GM12878 (cell line): Measurements from ENCODE around the gene ELMO2.

Experiments used
- POLR2AphosphoS5 ChIP-seq: IDR thresholded peaks from 2 replicates; pipeline ENCODE4 v1.6.1; 2011; ENCODE audit warnings: mild to moderate bottlenecking, low read length, inconsistent platforms
- SRF ChIP-seq, 2 experiments: IDR thresholded peaks; 2 replicates each; pipeline ENCODE4 v1.6.1; 2011; ENCODE audit warnings: low read depth in 2 of 2, low read length in 2 of 2, mild to moderate bottlenecking in 1 of 2, moderate library complexity in 1 of 2
- TF ChIP-seq, protein P1 (sequence below): fragments of 450-650 bp; IDR thresholded peaks from 2 replicates; pipeline ENCODE4 v1.6.1; 2018; ENCODE audit warnings: mild to moderate bottlenecking, low read depth, moderate library complexity; ENCODE audit not compliant: partially characterized antibody

- TF ChIP-seq POLR2AphosphoS5 (no peak), SRF (IDR thresholded peaks at IDR 0.05; ENCODE audit: low read depth in 2 of 2, low read length in 2 of 2) (no peak)
- TF ChIP-seq, protein P1, sequence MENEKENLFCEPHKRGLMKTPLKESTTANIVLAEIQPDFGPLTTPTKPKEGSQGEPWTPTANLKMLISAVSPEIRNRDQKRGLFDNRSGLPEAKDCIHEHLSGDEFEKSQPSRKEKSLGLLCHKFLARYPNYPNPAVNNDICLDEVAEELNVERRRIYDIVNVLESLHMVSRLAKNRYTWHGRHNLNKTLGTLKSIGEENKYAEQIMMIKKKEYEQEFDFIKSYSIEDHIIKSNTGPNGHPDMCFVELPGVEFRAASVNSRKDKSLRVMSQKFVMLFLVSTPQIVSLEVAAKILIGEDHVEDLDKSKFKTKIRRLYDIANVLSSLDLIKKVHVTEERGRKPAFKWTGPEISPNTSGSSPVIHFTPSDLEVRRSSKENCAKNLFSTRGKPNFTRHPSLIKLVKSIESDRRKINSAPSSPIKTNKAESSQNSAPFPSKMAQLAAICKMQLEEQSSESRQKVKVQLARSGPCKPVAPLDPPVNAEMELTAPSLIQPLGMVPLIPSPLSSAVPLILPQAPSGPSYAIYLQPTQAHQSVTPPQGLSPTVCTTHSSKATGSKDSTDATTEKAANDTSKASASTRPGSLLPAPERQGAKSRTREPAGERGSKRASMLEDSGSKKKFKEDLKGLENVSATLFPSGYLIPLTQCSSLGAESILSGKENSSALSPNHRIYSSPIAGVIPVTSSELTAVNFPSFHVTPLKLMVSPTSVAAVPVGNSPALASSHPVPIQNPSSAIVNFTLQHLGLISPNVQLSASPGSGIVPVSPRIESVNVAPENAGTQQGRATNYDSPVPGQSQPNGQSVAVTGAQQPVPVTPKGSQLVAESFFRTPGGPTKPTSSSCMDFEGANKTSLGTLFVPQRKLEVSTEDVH, result no peak
Observed at GRCh38 chr20:46371656-46372055, 34.8 kb downstream of the ELMO2 start.
